Measurements from ENCODE around the gene TMEM119.
"Not testable (repeated sequence)": the region's sequence is repeated elsewhere in the genome, so short reads cannot be mapped to it uniquely, and the experiment has no call there.

Gene TMEM119

GRCh38 chr12:108581311-108582227, 16.3 kb downstream of the TMEM119 start:
- DNase-seq: no peak

- no peak for DNase-seq
Measured at GRCh38 chr12:108580531-108580930, 17.4 kb downstream of the TMEM119 start.

- DNase-seq: no peak
Measured at GRCh38 chr12:108578813-108579212, 19.1 kb downstream of the TMEM119 start.

GRCh38 chr12:108578264-108578663, 19.6 kb downstream of the TMEM119 start:
- no peak for DNase-seq

GRCh38 chr12:108577458-108577857, 20.4 kb downstream of the TMEM119 start:
- no peak for DNase-seq

- no peak for DNase-seq
Measured at GRCh38 chr12:108576660-108577234, 21.1 kb downstream of the TMEM119 start.

GRCh38 chr12:108575199-108575912, 22.5 kb downstream of the TMEM119 start:
- DNase-seq: no peak

- not testable (repeated sequence) for DNase-seq
Measured at GRCh38 chr12:108574276-108574675, 23.6 kb downstream of the TMEM119 start.

- peak; percentile 29 for DNase-seq
Measured at GRCh38 chr12:108573317-108573716, 24.6 kb downstream of the TMEM119 start.

GRCh38 chr12:108572166-108572790, 25.6 kb downstream of the TMEM119 start:
- DNase-seq: peak; percentile 23

- DNase-seq: peak; percentile 20
Measured at GRCh38 chr12:108571609-108572165, 26.2 kb downstream of the TMEM119 start.

GRCh38 chr12:108570743-108571608, 26.9 kb downstream of the TMEM119 start:
- peak; percentile 24 for DNase-seq

GRCh38 chr12:108568338-108569154, 29.3 kb downstream of the TMEM119 start:
- peak; percentile 73 for DNase-seq

- peak; percentile 13 for DNase-seq
Measured at GRCh38 chr12:108567406-108568337, 30.2 kb downstream of the TMEM119 start.

- no peak for DNase-seq
Measured at GRCh38 chr12:108566452-108566851, 31.4 kb downstream of the TMEM119 start.

GRCh38 chr12:108565976-108566375, 31.9 kb downstream of the TMEM119 start:
- peak; percentile 67 for DNase-seq

- DNase-seq: no peak
Measured at GRCh38 chr12:108565146-108565545, 32.7 kb downstream of the TMEM119 start.

GRCh38 chr12:108564724-108565123, 33.2 kb downstream of the TMEM119 start:
- no peak for DNase-seq

GRCh38 chr12:108563804-108564151, 34.1 kb downstream of the TMEM119 start:
- no peak for DNase-seq
